ENCODE data around the gene KCNK16. TPM values are rescaled to one million over a fixed set of nuclear protein-coding genes. Genes with fewer than 3 reads are reported as not detected.

Gene KCNK16
- total RNA-seq, 1 donor from 2014 or later, result not detected

DNA sequence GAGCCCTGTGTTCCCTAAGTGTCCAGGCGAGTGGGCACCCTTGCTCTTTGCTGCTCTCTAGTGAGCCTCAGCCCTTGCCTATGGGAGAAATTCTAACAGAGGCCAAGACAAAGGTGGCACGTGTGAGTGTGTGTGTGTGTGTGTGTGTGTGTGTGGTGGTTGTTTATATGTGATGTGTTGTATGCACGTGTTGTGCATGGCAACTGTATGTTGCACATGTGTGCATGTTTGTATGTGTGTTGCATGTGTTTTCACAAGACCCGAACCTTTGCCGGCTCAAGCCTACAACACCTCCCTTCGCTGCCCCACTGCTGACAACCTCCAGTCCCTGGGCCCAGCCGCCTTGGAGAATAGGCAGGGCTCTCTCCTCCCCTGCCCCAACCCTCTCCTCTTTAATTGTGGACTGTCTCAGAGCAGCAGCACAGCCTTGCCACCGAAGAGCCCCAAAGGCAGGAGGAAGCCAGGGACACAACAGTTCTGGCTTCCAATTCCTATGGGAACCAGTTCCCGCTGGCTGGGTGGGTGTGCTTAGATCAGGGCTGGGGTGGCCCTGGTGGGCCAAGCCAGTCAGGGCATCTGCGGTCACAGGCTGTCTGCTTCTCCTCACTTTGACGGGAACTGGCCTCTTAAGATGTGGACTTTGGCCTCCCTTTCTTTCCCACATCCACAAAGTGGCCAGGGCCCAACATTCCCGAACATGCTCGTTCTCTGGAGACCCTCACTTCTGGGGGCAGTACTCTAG lies 2.7 kb downstream of the KCNK16 start:
- no peak for DNase-seq (ENCODE audit: low read depth)
- H3K27me3 ChIP-seq (ENCODE audit: control insufficient read depth, insufficient read depth, low read length), result peaks cover 10% of the 10 kb centered on the region
- TF ChIP-seq, protein P1, sequence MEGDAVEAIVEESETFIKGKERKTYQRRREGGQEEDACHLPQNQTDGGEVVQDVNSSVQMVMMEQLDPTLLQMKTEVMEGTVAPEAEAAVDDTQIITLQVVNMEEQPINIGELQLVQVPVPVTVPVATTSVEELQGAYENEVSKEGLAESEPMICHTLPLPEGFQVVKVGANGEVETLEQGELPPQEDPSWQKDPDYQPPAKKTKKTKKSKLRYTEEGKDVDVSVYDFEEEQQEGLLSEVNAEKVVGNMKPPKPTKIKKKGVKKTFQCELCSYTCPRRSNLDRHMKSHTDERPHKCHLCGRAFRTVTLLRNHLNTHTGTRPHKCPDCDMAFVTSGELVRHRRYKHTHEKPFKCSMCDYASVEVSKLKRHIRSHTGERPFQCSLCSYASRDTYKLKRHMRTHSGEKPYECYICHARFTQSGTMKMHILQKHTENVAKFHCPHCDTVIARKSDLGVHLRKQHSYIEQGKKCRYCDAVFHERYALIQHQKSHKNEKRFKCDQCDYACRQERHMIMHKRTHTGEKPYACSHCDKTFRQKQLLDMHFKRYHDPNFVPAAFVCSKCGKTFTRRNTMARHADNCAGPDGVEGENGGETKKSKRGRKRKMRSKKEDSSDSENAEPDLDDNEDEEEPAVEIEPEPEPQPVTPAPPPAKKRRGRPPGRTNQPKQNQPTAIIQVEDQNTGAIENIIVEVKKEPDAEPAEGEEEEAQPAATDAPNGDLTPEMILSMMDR (IDR thresholded peaks at IDR 0.05; ENCODE audit: insufficient read depth, low read length, poor library complexity, severe bottlenecking), result no peak
- H3K4me3 ChIP-seq (ENCODE audit: low read depth, low read length), result no peak overlapping the region
- no peaks in the 10 kb centered on the region for H3K36me3 ChIP-seq (ENCODE audit: control insufficient read depth, insufficient read depth, low read length)

DNA sequence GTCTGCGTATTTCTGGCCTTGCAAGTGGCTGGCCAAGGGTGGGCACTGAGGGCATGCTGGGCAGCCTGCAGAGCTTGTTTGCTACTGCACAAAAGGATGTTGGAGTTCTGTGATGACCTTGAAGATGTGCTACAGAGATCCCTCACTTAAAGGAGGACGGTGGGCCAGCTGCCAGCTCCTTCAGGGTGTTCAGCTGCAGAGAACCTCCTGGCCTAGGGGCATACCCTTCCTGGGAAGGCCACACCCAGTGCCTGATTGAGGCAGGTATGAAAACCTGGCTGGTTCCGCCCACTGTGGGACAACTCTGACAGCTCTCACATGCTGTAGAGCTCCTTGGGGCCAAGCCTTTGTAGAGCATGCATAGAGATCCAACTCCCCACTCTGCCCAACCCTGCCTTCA lies 5.2 kb downstream of the KCNK16 start:
- peaks cover 35% of the 10 kb centered on the region for H3K27me3 ChIP-seq (ENCODE audit: control insufficient read depth, insufficient read depth, low read length)
- H3K36me3 ChIP-seq (ENCODE audit: control insufficient read depth, insufficient read depth, low read length), result no peaks in the 10 kb centered on the region
- no peak for DNase-seq (ENCODE audit: low read depth)
- TF ChIP-seq, protein P1 (IDR thresholded peaks at IDR 0.05; ENCODE audit: insufficient read depth, low read length, poor library complexity, severe bottlenecking), result no peak
- H3K4me3 ChIP-seq (ENCODE audit: low read depth, low read length), result no peak overlapping the region

DNA sequence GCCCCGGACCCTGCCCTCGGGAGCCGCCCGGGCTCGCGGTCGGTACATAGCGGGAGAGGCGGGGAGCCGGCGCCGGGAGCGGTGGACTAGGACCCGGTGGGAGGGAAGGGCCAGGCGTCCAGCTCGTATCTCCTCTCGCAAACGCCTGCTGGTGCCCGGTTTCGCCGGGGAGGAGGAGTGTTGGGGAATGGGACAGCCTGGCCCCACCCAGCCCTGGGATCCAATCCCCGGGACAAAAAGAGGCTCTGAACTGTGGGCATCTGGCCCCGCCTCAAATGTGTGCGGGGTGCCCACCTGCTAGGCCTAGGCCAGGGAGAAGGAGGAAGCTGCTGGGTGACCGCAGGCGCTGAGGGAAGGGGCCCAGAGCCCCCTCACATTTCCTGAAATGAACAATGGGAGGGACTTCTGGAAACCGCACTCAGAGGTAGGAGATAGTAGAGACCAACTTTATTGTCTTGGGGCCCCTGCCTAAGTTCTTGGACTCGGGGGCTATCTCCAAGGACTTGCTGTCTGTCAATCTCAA lies 8.2 kb downstream of the KCNK16 start, which contains the start of gene KCNK17:
Gene KCNK17, minus strand, starts transcription at position 147 of the 523 bp plus-strand sequence. Its CDS starts 99 bp downstream, at position 48.
- Histone ChIP-seq H3K27me3 (ENCODE audit: control insufficient read depth, insufficient read depth, low read length) (peaks cover 46% of the 10 kb centered on the region), H3K36me3 (ENCODE audit: control insufficient read depth, insufficient read depth, low read length) (no peaks in the 10 kb centered on the region), H3K4me3 (ENCODE audit: low read depth, low read length) (no peak within 1 kb of the TSS)
- TF ChIP-seq, protein P1 (IDR thresholded peaks at IDR 0.05; ENCODE audit: insufficient read depth, low read length, poor library complexity, severe bottlenecking), result no peak
- no peak for DNase-seq (ENCODE audit: low read depth)

DNA sequence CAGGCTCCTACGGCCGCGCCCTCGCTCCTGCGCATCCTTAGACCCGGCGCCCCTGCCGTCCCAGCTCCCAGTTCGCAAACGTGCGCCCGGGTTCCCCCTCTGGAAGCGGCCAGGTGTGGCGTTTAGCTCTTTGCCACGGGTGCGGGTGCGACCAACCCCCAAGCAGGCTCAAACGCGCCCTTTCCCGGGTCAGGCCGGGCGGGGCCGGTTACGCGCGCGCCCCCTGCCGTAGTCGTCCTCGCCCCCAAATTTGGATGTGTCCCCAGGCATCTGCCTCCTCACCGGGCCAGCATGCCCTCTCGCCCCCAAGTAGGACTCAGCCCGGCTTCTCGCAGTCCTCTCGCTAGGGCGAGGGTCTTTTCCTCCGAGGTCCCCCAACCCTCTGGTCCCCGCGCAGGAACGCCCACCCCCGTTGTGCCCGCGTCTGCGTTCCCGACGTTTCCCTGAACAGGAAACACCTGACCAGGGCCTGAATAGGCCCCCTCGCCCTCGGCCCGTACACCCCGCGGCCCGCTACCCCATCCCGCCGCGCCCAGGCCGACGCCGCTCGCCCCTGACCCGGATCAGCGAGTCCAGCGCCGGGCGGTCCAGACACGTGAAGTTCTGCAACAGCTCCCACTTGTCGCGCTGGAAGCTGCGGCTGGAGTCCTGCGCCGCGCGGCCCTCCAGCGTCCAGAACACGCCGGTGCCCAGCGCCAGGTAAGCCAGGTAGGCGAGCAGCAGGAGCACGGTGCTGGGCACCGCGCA lies 8.8 kb downstream of the KCNK16 start:
- TF ChIP-seq, protein P1 (IDR thresholded peaks at IDR 0.05; ENCODE audit: insufficient read depth, low read length, poor library complexity, severe bottlenecking), result no peak
- Histone ChIP-seq H3K4me3 (ENCODE audit: low read depth, low read length) (no peak overlapping the region), H3K27me3 (ENCODE audit: control insufficient read depth, insufficient read depth, low read length) (peaks cover 47% of the 10 kb centered on the region), H3K36me3 (ENCODE audit: control insufficient read depth, insufficient read depth, low read length) (no peaks in the 10 kb centered on the region)
- no peak for DNase-seq (ENCODE audit: low read depth)

DNA sequence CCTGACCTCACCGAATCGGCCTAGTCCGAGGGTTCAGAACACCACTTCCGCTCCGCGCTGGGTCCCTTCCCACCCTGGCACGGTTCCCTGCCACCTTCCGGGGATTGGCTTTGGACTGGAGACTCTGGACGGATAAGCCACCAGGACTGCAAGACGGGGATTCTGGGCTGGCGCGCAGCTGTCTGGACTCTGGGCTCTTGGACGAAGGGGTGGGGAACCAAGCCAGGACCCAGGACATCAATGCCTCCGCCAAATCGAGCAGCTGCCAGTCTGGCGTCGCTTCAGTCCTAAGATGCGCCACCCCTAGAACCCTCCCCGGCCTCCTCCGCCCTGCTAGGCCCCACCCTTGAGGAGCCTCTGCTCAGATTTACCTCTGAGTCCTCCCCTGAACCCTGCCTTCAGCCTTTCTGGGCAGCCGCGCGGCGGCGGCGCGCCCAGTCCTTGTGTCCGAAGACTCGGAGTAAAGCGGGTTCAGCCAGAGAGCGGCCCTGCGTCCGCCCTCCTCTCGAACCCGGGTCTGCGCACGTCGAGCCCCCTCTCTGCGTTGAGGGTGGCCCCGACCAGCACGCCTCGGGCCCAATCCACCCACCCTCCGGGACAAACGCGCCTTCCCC lies 9.5 kb downstream of the KCNK16 start:
- Histone ChIP-seq H3K36me3 (ENCODE audit: control insufficient read depth, insufficient read depth, low read length) (no peaks in the 10 kb centered on the region), H3K4me3 (ENCODE audit: low read depth, low read length) (no peak overlapping the region), H3K27me3 (ENCODE audit: control insufficient read depth, insufficient read depth, low read length) (peaks cover 47% of the 10 kb centered on the region)
- no peak for DNase-seq (ENCODE audit: low read depth)
- TF ChIP-seq, protein P1 (IDR thresholded peaks at IDR 0.05; ENCODE audit: insufficient read depth, low read length, poor library complexity, severe bottlenecking), result no peak
